HG03280 (cell line): Measurements from ENCODE around the gene RUNX3.

Experiments
- ATAC-seq: cut with Tn5 transposase; IDR thresholded peaks from one replicate; pipeline ENCODE4 v1.9.1; 2021; ENCODE audit warnings: mild to moderate bottlenecking, moderate library complexity; ENCODE audit not compliant: unreplicated experiment

Gene RUNX3

DNA sequence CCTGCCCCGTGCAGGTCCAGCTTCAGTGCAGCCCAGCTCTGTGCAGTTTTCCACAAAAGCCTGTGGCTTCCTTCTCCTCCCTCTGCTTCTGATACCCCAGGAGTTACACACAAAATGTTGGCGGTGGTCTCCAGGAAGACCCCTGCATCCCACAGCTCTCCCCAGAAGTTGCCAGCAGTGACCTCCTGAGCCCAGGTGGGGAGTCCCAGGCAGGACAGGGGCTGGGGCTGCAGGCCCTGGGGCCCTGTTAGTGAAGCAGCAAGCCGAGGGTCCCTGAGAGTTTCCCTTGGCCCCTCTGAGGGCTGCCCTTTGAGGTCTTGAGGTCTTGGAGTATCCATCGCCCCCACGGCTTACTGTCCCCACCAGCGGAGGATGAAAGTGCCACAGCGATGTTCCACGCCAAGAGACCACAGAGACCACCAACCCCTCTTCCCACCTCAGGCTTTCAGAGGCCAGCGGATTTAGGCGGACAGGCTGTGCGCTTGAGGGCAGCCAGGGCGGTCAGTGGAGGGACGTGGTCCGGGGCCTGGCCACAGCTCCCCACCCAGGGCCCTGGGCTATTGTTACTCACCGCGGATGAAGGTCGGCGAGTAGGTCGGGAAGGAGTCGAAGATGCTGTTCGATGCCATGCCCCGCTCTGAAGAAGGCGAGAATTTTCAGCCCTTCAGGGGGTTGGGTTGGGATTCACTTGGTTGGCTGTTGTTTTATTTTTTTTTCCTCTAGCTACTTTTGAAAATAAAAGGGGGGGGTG lies 34.0 kb upstream of the RUNX3 start:
- no peak for ATAC-seq

DNA sequence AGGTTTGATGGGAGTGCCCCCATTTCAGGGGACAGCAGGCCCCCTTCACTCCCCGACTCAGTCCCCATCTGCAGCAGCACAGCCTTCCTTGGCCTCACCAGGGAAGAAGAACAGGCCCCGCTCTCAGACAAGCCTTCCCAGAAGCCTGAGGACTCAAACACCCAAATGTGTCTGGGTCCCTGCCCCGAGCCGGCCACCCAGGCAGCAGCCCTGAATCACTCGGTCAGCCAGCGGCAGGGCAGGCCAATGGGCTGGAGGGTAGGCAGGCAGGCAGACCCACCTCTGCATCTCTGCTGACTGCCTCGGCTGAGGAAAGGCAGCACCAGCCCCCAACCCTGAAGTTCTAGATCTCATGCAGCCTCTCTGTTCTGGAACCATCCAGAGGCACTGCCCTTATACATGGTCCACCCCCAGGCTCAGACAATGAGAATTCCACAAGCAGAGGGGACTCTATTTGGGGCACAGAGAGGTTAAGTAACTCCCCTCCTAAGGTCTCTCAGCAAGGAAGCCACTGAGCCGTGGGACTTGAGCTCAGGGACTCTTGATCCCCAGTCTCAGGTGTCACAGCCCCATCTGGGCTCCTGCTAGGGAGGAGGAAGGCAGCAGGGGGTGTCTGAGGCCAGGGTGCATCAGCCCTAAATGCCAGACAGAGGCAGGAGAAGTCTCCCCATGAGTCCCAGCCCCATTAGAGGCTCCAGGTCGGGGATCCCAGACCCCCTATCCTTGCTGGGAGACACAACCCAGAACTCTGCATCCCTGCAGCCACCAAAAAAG lies 33.2 kb upstream of the RUNX3 start:
- ATAC-seq: no peak

GRCh38 chr1:24961961-24962861 lies 32.1 kb upstream of the RUNX3 start:
- no peak for ATAC-seq

GRCh38 chr1:24961334-24961733 lies 31.3 kb upstream of the RUNX3 start:
- ATAC-seq: no peak

- no peak for ATAC-seq
These were observed 30.2 kb upstream of the RUNX3 start for GRCh38 chr1:24960071-24960801.

GRCh38 chr1:24959623-24959975 lies 29.5 kb upstream of the RUNX3 start:
- ATAC-seq: no peak

GRCh38 chr1:24958766-24959622 lies 28.9 kb upstream of the RUNX3 start:
- no peak for ATAC-seq

GRCh38 chr1:24957808-24958752 lies 28.0 kb upstream of the RUNX3 start:
- ATAC-seq: no peak

GRCh38 chr1:24957016-24957807 lies 27.1 kb upstream of the RUNX3 start:
- no peak for ATAC-seq

GRCh38 chr1:24955779-24956365 lies 25.8 kb upstream of the RUNX3 start:
- no peak for ATAC-seq

DNA sequence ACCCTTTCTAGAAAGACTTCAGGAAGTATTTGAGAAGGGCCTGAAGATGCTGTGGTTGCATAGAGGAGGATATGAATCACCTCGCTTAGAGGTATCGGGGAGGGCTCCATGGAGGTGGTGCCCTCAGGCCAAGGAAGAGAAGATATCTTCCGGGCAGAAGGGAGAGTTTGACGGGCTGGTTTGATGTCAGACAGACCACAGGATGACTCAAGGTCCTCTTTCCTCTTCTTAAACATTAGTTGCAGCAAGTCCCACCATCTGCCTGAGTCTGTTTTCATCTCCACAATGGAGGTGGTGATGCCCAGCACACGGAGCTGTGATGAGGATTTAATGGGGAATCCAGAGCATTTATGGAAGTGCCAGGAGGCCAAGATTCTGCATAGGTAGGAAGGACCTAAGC lies 25.1 kb upstream of the RUNX3 start:
- no peak for ATAC-seq

- no peak for ATAC-seq
These were observed 24.6 kb upstream of the RUNX3 start for GRCh38 chr1:24954631-24955030.

DNA sequence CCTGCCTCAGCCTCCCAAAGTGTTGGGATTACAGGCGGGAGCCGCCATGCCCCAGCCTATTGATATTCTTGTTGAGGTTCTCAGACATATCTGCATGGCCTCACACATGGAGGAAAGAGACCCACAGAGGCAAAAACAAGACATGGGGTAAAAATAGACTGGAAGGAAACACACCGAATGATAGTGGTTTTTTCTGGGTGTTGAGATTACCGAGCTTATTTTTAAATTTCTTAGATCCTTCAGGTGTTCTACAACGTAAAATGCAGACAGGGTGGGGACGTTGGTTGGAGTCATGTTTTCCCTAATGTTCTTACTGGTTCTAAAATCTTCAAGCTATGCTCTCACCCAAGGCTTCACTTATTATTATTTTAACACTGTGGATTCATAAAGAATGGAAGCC lies 23.9 kb upstream of the RUNX3 start:
- ATAC-seq: no peak

GRCh38 chr1:24952413-24952841 lies 22.4 kb upstream of the RUNX3 start:
- ATAC-seq: no peak

GRCh38 chr1:24951810-24952412 lies 21.8 kb upstream of the RUNX3 start:
- no peak for ATAC-seq

GRCh38 chr1:24951337-24951736 lies 21.3 kb upstream of the RUNX3 start:
- no peak for ATAC-seq

DNA sequence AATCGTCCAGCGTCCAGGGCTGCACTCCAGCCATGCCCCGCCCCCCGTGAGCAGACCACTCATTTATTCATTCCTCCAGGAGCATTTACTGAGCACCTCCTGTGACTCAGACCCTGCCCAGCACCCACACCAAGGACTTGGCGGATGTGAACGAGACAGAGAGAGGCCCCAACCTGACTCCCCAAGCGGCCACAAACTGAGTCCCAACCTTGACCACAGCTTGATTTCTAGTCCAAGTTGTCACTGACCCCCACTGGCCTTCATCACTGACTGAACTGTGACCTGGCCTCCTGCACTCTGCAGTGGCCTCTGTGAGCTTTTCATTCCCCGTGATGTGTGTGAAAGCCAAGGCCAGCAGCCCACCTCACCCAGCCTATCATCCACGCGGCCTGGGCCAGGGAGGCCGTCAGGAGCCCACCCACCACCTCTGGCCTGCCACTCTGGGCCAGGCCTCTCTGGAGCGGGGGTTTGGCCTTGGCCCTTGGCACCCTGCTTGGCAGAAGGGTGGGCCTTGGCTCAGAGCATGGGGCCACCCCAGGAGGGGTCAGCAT lies 19.3 kb upstream of the RUNX3 start:
- ATAC-seq: no peak
